Progenitor cell of endocrine pancreas (in vitro differentiated cells): ENCODE data around the gene ALDH9A1. TPM values are rescaled to one million over a fixed set of nuclear protein-coding genes. Genes with fewer than 3 reads are reported as not detected.
"Not testable (repeated sequence)": the region's sequence is repeated elsewhere in the genome, so short reads cannot be mapped to it uniquely, and the experiment has no call there.

Experiments used
- DNase-seq: peaks from one replicate; pipeline ENCODE4 v3.0.0; 2021; ENCODE audit warnings: low spot score; ENCODE audit not compliant: unreplicated experiment
- H3K27ac Mint-ChIP-seq: 2 replicates; pipeline ENCODE4 v1.8.0; 2021; ENCODE audit warnings: mild to moderate bottlenecking, moderate library complexity, mixed read lengths
- H3K27me3 Mint-ChIP-seq: 2 replicates; pipeline ENCODE4 v1.8.0; 2021; ENCODE audit warnings: mixed read lengths
- H3K36me3 Mint-ChIP-seq: 2 replicates; pipeline ENCODE4 v1.8.0; 2022; ENCODE audit warnings: mixed read lengths; ENCODE audit not compliant: insufficient read depth
- H3K4me1 Mint-ChIP-seq: 2 replicates; pipeline ENCODE4 v1.8.0; 2021; ENCODE audit warnings: low read depth, mixed read lengths
- H3K4me3 Mint-ChIP-seq: 2 replicates; pipeline ENCODE4 v1.8.0; 2021; ENCODE audit warnings: low read depth, mild to moderate bottlenecking, moderate library complexity, mixed read lengths
- H3K9me3 Mint-ChIP-seq: 2 replicates; pipeline ENCODE4 v1.8.0; 2021; ENCODE audit warnings: low read depth, mixed read lengths
- CTCF ChIP-seq: fragments of 200-600 bp; sonication (generic); IDR thresholded peaks from one replicate; pipeline ENCODE4 v1.5.0; 2021; ENCODE audit warnings: antibody characterized with exemption, mild to moderate bottlenecking; ENCODE audit not compliant: unreplicated experiment
- total RNA-seq: library from RNA; stranded (reverse); gene quantifications from 2 replicates; pipeline ENCODE4 v1.2.1, GENCODE V29; 2021

Gene ALDH9A1
- total RNA-seq, 1 donor from 2014 or later = 37.3 TPM

- DNase-seq = no peak
- TF ChIP-seq CTCF = no peak
- no peak overlapping the region for H3K4me3 Mint-ChIP-seq
- H3K36me3 Mint-ChIP-seq = peaks cover 8% of the 10 kb centered on the region
- no peak overlapping the region for H3K27ac Mint-ChIP-seq
- H3K27me3 Mint-ChIP-seq = no peaks in the 10 kb centered on the region
- no peaks in the 10 kb centered on the region for H3K9me3 Mint-ChIP-seq
- no peaks in the 10 kb centered on the region for H3K4me1 Mint-ChIP-seq
Observed at GRCh38 chr1:165737196-165737595, 38.8 kb upstream of the ALDH9A1 start.

GRCh38 chr1:165734906-165735305 is 36.5 kb upstream of the ALDH9A1 start:
- no peak overlapping the region for H3K27ac Mint-ChIP-seq
- H3K4me1 Mint-ChIP-seq = no peaks in the 10 kb centered on the region
- H3K9me3 Mint-ChIP-seq = no peaks in the 10 kb centered on the region

GRCh38 chr1:165726841-165727240 is 28.5 kb upstream of the ALDH9A1 start:
- no peak overlapping the region for H3K27ac Mint-ChIP-seq
- TF ChIP-seq CTCF = no peak
- no peaks in the 10 kb centered on the region for H3K4me1 Mint-ChIP-seq
- DNase-seq = no peak
- H3K4me3 Mint-ChIP-seq = no peak overlapping the region
- H3K9me3 Mint-ChIP-seq = no peaks in the 10 kb centered on the region
- H3K27me3 Mint-ChIP-seq = no peaks in the 10 kb centered on the region
- H3K36me3 Mint-ChIP-seq = peaks cover 11% of the 10 kb centered on the region

More at GRCh38 chr1:165734906-165735305, 36.5 kb upstream of the ALDH9A1 start:
- no peak for TF ChIP-seq CTCF
- Mint-ChIP-seq H3K36me3 (peaks cover 3% of the 10 kb centered on the region), H3K27me3 (no peaks in the 10 kb centered on the region), H3K4me3 (no peak overlapping the region)
- no peak for DNase-seq

- TF ChIP-seq CTCF = no peak
- peaks cover 11% of the 10 kb centered on the region for H3K36me3 Mint-ChIP-seq
- no peaks in the 10 kb centered on the region for H3K27me3 Mint-ChIP-seq
- H3K4me1 Mint-ChIP-seq = no peaks in the 10 kb centered on the region
- no peak overlapping the region for H3K4me3 Mint-ChIP-seq
- no peak for DNase-seq
- no peaks in the 10 kb centered on the region for H3K9me3 Mint-ChIP-seq
- no peak overlapping the region for H3K27ac Mint-ChIP-seq
Observed at GRCh38 chr1:165726169-165726568, 27.8 kb upstream of the ALDH9A1 start.

DNA sequence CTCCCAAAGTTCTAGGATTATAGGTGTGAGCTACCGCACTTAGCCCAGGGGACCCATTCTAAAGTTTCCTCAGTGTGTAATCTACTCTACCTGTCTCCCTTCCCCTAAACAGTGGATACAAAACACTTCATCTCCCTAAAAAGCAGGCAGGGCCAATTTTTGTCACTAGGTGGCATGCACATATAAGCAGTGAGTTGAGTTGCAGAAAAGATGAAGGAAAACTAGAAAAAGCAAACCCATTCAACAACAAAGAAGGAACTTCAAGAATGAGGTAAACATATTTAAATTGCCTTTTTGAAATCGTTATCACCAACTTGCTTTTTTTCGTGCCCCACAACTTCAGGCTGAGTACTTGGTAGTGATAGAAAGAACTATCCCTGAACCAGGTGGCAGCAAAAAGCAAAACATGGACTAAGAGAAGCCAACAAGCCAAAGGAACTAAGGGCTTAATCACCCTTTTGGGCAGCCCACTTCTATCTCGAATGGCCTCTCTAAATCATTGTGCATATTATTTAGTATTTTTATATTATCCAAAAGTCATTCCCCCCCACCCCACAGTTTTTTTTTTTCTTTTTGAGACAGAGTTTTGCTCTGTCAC is 19.7 kb upstream of the ALDH9A1 start:
- Mint-ChIP-seq H3K9me3 (peaks cover 4% of the 10 kb centered on the region), H3K4me3 (no peak overlapping the region), H3K27me3 (no peaks in the 10 kb centered on the region), H3K36me3 (no peaks in the 10 kb centered on the region), H3K27ac (no peak overlapping the region), H3K4me1 (no peaks in the 10 kb centered on the region)
- peak; percentile 76 for TF ChIP-seq CTCF
- peak; percentile 15 for DNase-seq

GRCh38 chr1:165716265-165717051 is 18.1 kb upstream of the ALDH9A1 start:
- not testable (repeated sequence) for H3K27me3 Mint-ChIP-seq, H3K27ac Mint-ChIP-seq, H3K9me3 Mint-ChIP-seq, DNase-seq, H3K4me3 Mint-ChIP-seq, H3K36me3 Mint-ChIP-seq, H3K4me1 Mint-ChIP-seq
